ENCODE measurements around the gene OR14C36. TPM values are rescaled to one million over a fixed set of nuclear protein-coding genes. Genes with fewer than 3 reads are reported as not detected.
"Not testable (repeated sequence)": the region's sequence is repeated elsewhere in the genome, so short reads cannot be mapped to it uniquely, and the experiment has no call there.

The OR14C36 gene, protein sequence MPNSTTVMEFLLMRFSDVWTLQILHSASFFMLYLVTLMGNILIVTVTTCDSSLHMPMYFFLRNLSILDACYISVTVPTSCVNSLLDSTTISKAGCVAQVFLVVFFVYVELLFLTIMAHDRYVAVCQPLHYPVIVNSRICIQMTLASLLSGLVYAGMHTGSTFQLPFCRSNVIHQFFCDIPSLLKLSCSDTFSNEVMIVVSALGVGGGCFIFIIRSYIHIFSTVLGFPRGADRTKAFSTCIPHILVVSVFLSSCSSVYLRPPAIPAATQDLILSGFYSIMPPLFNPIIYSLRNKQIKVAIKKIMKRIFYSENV
- not detected in 2 replicates for total RNA-seq

DNA sequence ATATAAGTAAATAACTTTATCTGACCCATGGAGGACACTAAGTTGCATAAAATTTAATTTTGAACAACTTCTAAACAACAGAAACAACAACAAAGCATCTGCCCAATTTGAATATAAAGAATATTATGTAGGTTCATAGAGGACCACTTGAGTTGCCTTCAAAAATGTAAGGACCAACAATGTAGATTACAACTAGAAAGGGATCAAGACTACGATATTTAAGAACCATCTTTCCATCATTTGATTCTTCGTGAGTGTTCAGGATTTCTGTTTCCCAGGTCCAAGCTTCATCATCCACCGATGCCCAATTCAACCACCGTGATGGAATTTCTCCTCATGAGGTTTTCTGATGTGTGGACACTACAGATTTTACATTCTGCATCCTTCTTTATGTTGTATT, at the start of gene OR14C36:
Gene OR14C36 (plus strand): TSS at position 301 of the 400 bp plus-strand sequence. CDS start 0 bp downstream, at position 301.
- TF ChIP-seq, protein P1, sequence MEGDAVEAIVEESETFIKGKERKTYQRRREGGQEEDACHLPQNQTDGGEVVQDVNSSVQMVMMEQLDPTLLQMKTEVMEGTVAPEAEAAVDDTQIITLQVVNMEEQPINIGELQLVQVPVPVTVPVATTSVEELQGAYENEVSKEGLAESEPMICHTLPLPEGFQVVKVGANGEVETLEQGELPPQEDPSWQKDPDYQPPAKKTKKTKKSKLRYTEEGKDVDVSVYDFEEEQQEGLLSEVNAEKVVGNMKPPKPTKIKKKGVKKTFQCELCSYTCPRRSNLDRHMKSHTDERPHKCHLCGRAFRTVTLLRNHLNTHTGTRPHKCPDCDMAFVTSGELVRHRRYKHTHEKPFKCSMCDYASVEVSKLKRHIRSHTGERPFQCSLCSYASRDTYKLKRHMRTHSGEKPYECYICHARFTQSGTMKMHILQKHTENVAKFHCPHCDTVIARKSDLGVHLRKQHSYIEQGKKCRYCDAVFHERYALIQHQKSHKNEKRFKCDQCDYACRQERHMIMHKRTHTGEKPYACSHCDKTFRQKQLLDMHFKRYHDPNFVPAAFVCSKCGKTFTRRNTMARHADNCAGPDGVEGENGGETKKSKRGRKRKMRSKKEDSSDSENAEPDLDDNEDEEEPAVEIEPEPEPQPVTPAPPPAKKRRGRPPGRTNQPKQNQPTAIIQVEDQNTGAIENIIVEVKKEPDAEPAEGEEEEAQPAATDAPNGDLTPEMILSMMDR (IDR thresholded peaks at IDR 0.05; ENCODE audit: insufficient read depth, low read length, poor library complexity, severe bottlenecking) = no peak
- H3K36me3 ChIP-seq (ENCODE audit: control insufficient read depth, insufficient read depth, low read length) = no peaks in the 10 kb centered on the region
- no peak for DNase-seq (ENCODE audit: low read depth)
- no peak within 1 kb of the TSS for H3K4me3 ChIP-seq (ENCODE audit: low read depth, low read length)
- H3K27me3 ChIP-seq (ENCODE audit: control insufficient read depth, insufficient read depth, low read length) = no peaks in the 10 kb centered on the region

DNA sequence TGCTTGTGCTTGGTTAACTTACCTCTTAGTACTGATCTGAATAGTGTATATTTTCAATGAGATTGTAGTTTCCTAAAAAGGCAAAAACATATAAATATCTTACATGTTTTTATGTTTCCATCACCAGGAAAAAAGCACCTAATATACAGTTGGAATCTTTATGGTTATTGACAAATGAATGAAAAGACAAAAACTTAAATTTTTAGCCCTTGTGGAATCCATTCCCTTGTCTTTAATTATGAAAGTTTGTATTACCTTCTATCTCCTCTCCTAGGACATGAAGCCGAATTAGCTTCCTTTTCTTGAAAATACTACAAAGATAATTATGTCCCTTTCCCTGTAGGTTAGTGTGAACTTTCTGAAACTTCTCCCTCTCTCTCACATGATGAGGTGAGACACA, 45.3 kb upstream of the OR14C36 start, which contains the start of gene OR2T12:
Gene OR2T12 (minus strand): TSS at position 101 of the 400 bp plus-strand sequence. CDS start 7,846 bp downstream, outside the sequence.
- Histone ChIP-seq H3K36me3 (ENCODE audit: control insufficient read depth, insufficient read depth, low read length) (no peaks in the 10 kb centered on the region), H3K27me3 (ENCODE audit: control insufficient read depth, insufficient read depth, low read length) (no peaks in the 10 kb centered on the region), H3K4me3 (ENCODE audit: low read depth, low read length) (no peak within 1 kb of the TSS)
- no peak for DNase-seq (ENCODE audit: low read depth)
- TF ChIP-seq, protein P1 (IDR thresholded peaks at IDR 0.05; ENCODE audit: insufficient read depth, low read length, poor library complexity, severe bottlenecking) = no peak

DNA sequence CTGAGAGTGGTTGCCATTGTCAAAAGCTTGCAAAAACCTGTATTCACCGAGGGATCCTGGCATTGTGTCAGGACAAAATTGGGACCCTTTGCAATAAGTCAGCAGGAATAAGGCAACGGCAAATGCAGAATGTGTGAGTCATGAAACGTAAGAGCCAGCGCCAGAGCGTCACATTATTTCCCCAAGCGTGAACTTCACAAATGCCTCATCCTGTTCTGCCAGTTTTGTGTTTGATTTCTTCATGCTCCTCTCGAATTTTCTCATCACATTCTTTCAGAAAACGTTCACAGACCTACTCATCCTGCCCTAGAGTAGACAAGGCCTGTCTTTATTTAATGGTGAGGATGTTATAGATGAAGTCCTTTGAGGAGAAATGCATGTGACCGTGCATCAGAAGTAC, 42.9 kb upstream of the OR14C36 start:
- not testable (repeated sequence) for DNase-seq (ENCODE audit: low read depth); H3K4me3 ChIP-seq (ENCODE audit: low read depth, low read length); H3K27me3 ChIP-seq (ENCODE audit: control insufficient read depth, insufficient read depth, low read length); H3K36me3 ChIP-seq (ENCODE audit: control insufficient read depth, insufficient read depth, low read length)

DNA sequence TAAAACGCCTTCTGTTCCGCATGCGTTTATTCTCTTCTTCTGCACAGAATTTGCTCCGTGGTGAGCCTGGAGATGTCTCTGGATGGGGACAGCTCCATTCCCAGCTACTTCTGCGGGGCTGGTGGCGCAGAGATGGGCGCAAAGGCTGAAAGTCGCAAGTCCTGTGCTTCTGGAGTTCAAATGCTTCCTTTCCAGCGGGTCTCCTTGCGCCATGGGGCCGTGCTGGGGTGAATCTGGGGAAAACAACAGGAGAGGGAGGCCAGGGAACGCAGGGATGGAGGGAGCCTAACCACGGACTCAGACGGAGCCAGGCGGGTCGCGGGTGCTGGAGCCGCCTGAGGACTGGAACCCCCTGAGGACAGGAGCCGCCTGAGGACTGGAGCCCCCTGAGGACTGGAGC, 42.5 kb upstream of the OR14C36 start:
- TF ChIP-seq, protein P1 (IDR thresholded peaks at IDR 0.05; ENCODE audit: insufficient read depth, low read length, poor library complexity, severe bottlenecking) = no peak

GRCh38 chr1:248306740-248307139, 41.8 kb upstream of the OR14C36 start:
- H3K4me3 ChIP-seq (ENCODE audit: low read depth, low read length); H3K27me3 ChIP-seq (ENCODE audit: control insufficient read depth, insufficient read depth, low read length); H3K36me3 ChIP-seq (ENCODE audit: control insufficient read depth, insufficient read depth, low read length); DNase-seq (ENCODE audit: low read depth): not testable (repeated sequence)

More for the DNA sequence above, 42.5 kb upstream of the OR14C36 start:
- no peak for DNase-seq (ENCODE audit: low read depth)
- Histone ChIP-seq H3K36me3 (ENCODE audit: control insufficient read depth, insufficient read depth, low read length) (no peaks in the 10 kb centered on the region), H3K27me3 (ENCODE audit: control insufficient read depth, insufficient read depth, low read length) (no peaks in the 10 kb centered on the region), H3K4me3 (ENCODE audit: low read depth, low read length) (no peak overlapping the region)

GRCh38 chr1:248316796-248317195, 31.8 kb upstream of the OR14C36 start:
- Histone ChIP-seq H3K27me3 (ENCODE audit: control insufficient read depth, insufficient read depth, low read length) (no peaks in the 10 kb centered on the region), H3K4me3 (ENCODE audit: low read depth, low read length) (no peak overlapping the region), H3K36me3 (ENCODE audit: control insufficient read depth, insufficient read depth, low read length) (no peaks in the 10 kb centered on the region)
- TF ChIP-seq, protein P1 (IDR thresholded peaks at IDR 0.05; ENCODE audit: insufficient read depth, low read length, poor library complexity, severe bottlenecking) = no peak
- no peak for DNase-seq (ENCODE audit: low read depth)

GRCh38 chr1:248324468-248324867, 24.1 kb upstream of the OR14C36 start, which contains the start of gene OR2M7:
TSS of gene OR2M7 (minus strand) at chr1:248324568. CDS start at chr1:248324568, 0 bp downstream.
- DNase-seq (ENCODE audit: low read depth) = no peak
- H3K27me3 ChIP-seq (ENCODE audit: control insufficient read depth, insufficient read depth, low read length) = no peaks in the 10 kb centered on the region
- no peak within 1 kb of the TSS for H3K4me3 ChIP-seq (ENCODE audit: low read depth, low read length)
- no peaks in the 10 kb centered on the region for H3K36me3 ChIP-seq (ENCODE audit: control insufficient read depth, insufficient read depth, low read length)
- TF ChIP-seq, protein P1 (IDR thresholded peaks at IDR 0.05; ENCODE audit: insufficient read depth, low read length, poor library complexity, severe bottlenecking) = no peak

Measured in kidney epithelial cell (primary cell).